H1 (cell line): ENCODE results near the gene CXCL5. TPM values are rescaled to one million over a fixed set of nuclear protein-coding genes. Genes with fewer than 3 reads are reported as not detected.

Source experiments
- BCL11A ChIP-seq, 2 experiments: IDR thresholded peaks; one replicate each; pipeline ENCODE4 v1.6.1; 2011; ENCODE audit warnings: low read depth in 2 of 2, low read length in 2 of 2, mild to moderate bottlenecking in 2 of 2
- CHD7 ChIP-seq: fragments of 300-600 bp; sonication (generic); IDR thresholded peaks from 2 replicates; pipeline ENCODE4 v1.7.1; 2012; ENCODE audit warnings: low read length, moderate library complexity, mild to moderate bottlenecking, inconsistent platforms; ENCODE audit not compliant: insufficient replicate concordance
- CREB1 ChIP-seq: IDR thresholded peaks from 2 replicates; pipeline ENCODE4 v1.6.1; 2012; ENCODE audit warnings: inconsistent platforms
- CTCF ChIP-seq, 3 experiments: IDR thresholded peaks; 1 replicate in 2 of 3; 2 replicates in 1 of 3; pipeline versions ENCODE4 v1.5.1 to v1.6.1; 2011; ENCODE audit warnings: low read length in 3 of 3, mild to moderate bottlenecking in 3 of 3, inconsistent platforms in 2 of 3, low read depth in 1 of 3, moderate library complexity in 1 of 3; ENCODE audit not compliant: insufficient read depth in 1 of 3; ENCODE audit errors: control extremely low read depth in 1 of 3
- E2F6 ChIP-seq: IDR thresholded peaks from 2 replicates; pipeline ENCODE4 v1.6.1; 2012; ENCODE audit warnings: inconsistent platforms
- SP4 ChIP-seq: IDR thresholded peaks from 2 replicates; pipeline ENCODE4 v1.6.1; 2012; ENCODE audit warnings: low read length, inconsistent platforms
- ZNF274 ChIP-seq: IDR thresholded peaks from 2 replicates; pipeline ENCODE4 v1.7.0; 2012; ENCODE audit warnings: low read length, borderline replicate concordance; ENCODE audit errors: extremely low read depth
- polyA plus RNA-seq, 7 experiments: library from polyadenylated mRNA; depleted of rRNA in 3 of 7; stranded (reverse) in 5 of 7; unstranded in 2 of 7; fragments of >200 nt in 5 of 7; fragments of 200-250 nt in 2 of 7; gene quantifications; 1 replicate in 5 of 7; 2 replicates in 1 of 7; 4 replicates in 1 of 7; pipeline versions ENCODE4 v1.2.1 to v1.2.3, GENCODE V29; 2011 to 2013; ENCODE audit warnings: missing spikeins in 2 of 7, mixed read lengths in 2 of 7
- total RNA-seq: library from RNA; stranded (reverse); fragmentation: NEBNext Ultra II Directional; extraction: Animal tissue kit (Norgen Biotek cat#: 25700); gene quantifications from 2 replicates; pipeline ENCODE4 v1.2.1, GENCODE V29; 2021

CXCL5 gene
- total and polyA plus RNA-seq, 2 of the 8 experiments (the other 6 are each of a cell fraction or from before 2014, with no cell fraction given) = 10.9 to 15.6 TPM

- TF ChIP-seq SP4 = no peak
- TF ChIP-seq E2F6 = 0 out of 2 replicates have a peak, but pooled peaks have one; percentile 33
- no peak for TF ChIP-seq CHD7
- TF ChIP-seq CTCF (IDR thresholded peaks at IDR 0.05; ENCODE audit: control extremely low read depth in 1 of 3, insufficient read depth in 1 of 3, low read depth in 1 of 3, low read length in 3 of 3) = peak; percentile 70 to 92 (median 92)
- TF ChIP-seq BCL11A (IDR thresholded peaks at IDR 0.05; ENCODE audit: low read depth in 2 of 2, low read length in 2 of 2) = no peak
- TF ChIP-seq ZNF274 = no peak
- TF ChIP-seq CREB1 = 0 out of 2 replicates have a peak, but pooled peaks have one; percentile 13
These were observed 33.4 kb downstream of the CXCL5 start (continued) for GRCh38 chr4:73964862-73965611.
